GM12872 (cell line): ENCODE data around the gene OSER1.

Source experiments
- TF ChIP-seq, protein P1 (sequence below): IDR thresholded peaks from 3 replicates; pipeline ENCODE4 v1.5.1; 2011; ENCODE audit warnings: low read depth, mild to moderate bottlenecking, low read length, moderate library complexity; ENCODE audit not compliant: insufficient read depth

Gene OSER1

GRCh38 chr20:44186674-44187053 is 23.9 kb downstream of the OSER1 start:
- TF ChIP-seq, protein P1, sequence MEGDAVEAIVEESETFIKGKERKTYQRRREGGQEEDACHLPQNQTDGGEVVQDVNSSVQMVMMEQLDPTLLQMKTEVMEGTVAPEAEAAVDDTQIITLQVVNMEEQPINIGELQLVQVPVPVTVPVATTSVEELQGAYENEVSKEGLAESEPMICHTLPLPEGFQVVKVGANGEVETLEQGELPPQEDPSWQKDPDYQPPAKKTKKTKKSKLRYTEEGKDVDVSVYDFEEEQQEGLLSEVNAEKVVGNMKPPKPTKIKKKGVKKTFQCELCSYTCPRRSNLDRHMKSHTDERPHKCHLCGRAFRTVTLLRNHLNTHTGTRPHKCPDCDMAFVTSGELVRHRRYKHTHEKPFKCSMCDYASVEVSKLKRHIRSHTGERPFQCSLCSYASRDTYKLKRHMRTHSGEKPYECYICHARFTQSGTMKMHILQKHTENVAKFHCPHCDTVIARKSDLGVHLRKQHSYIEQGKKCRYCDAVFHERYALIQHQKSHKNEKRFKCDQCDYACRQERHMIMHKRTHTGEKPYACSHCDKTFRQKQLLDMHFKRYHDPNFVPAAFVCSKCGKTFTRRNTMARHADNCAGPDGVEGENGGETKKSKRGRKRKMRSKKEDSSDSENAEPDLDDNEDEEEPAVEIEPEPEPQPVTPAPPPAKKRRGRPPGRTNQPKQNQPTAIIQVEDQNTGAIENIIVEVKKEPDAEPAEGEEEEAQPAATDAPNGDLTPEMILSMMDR: no peak

GRCh38 chr20:44186201-44186600 is 24.4 kb downstream of the OSER1 start:
- TF ChIP-seq, protein P1: no peak

DNA sequence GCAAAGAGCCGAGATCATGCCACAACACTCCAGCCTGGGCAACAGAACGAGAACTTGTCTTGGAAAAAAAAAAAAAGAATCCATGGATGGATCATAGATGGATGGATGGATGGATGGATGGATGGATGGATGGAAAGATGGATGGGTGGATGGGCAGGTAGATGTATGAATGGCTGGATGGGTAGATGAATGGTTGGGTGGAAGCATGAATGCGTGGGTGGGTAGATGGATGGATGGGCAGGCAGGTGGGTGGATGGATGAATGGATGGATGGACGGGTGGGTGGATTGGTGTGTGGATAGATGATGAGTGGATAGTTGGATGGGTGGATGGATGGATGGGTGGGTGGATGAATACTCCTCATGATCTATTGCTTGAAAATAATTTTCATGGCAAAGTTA is 25.0 kb downstream of the OSER1 start:
- TF ChIP-seq, protein P1: no peak

GRCh38 chr20:44183282-44183681 is 27.3 kb downstream of the OSER1 start:
- TF ChIP-seq, protein P1: no peak

DNA sequence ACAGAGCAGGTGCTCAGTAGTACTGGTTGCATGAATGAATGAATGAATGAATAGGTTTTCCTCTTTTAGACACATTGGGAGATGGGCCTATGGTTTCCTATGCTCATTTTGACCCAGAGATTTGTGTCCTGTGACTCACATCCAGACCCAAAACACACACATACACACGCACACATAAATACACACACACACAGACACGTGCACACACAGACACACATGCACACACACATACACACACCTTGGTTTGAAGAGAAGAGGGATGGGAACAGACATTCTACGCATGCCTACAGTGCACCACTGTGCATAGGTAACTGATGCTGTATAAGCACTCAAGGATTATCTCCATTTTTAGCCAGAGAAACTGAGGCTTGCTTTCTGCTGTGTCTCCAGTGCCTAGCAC is 27.7 kb downstream of the OSER1 start:
- TF ChIP-seq, protein P1: no peak

- TF ChIP-seq, protein P1: no peak
Measured at GRCh38 chr20:44182135-44182765, 28.3 kb downstream of the OSER1 start.

DNA sequence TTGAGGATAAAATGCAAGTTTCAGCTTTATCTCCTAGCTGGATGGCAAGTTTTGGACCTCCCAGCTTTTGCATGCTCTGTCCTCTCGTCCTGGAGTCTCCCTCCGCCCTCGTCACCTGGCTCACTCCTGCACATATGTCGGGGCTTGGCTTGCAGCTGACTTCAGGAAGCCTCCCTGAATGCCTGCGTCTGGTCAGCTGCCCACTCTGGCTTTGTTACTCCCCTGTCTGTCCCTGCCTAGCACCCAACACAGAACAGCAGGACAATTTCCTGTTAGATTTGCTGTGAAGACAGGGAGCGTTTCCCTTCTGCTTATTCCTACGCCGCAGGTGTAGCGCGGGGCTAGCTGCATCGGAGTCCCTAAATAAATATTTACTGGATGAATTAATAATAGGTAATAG is 29.0 kb downstream of the OSER1 start:
- TF ChIP-seq, protein P1: no peak
